Epithelial cell of esophagus (primary cell): ENCODE measurements around the gene ZNF681.

Experiments used
- DNase-seq: peaks from one replicate; pipeline ENCODE4 v3.0.0; 2010; ENCODE audit warnings: low read depth
- H3K4me3 ChIP-seq: 2 replicates; pipeline ENCODE4 v1.5.1; 2011; ENCODE audit warnings: mild to moderate bottlenecking, low read length, control low read depth
- TF ChIP-seq, protein P1 (sequence below): IDR thresholded peaks from 2 replicates; pipeline ENCODE4 v1.5.1; 2011; ENCODE audit warnings: low read depth, mild to moderate bottlenecking, low read length, control low read depth, inconsistent platforms; ENCODE audit not compliant: insufficient read depth; ENCODE audit errors: missing control alignments

Gene ZNF681

DNA sequence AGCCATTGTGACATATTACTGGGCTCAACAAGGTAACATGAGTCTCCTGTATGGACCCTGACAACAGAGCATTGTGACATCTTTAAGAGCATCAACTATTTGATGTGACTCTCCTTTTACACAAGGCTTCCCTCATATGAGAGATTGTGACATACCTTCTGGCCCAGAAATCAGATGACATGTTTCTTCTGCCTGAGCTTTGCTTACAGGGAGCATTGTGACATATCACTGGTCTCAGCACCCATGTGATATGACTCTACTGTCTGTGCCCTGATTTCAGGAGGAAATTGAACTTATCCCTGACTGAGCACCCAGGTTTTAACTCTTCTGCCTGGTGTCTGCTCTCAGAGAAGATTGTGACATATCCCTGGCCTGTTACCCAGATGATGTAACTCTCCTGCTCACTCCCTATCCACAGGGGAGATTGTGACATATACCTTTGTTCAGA is 15.9 kb upstream of the ZNF681 start:
- TF ChIP-seq, protein P1, sequence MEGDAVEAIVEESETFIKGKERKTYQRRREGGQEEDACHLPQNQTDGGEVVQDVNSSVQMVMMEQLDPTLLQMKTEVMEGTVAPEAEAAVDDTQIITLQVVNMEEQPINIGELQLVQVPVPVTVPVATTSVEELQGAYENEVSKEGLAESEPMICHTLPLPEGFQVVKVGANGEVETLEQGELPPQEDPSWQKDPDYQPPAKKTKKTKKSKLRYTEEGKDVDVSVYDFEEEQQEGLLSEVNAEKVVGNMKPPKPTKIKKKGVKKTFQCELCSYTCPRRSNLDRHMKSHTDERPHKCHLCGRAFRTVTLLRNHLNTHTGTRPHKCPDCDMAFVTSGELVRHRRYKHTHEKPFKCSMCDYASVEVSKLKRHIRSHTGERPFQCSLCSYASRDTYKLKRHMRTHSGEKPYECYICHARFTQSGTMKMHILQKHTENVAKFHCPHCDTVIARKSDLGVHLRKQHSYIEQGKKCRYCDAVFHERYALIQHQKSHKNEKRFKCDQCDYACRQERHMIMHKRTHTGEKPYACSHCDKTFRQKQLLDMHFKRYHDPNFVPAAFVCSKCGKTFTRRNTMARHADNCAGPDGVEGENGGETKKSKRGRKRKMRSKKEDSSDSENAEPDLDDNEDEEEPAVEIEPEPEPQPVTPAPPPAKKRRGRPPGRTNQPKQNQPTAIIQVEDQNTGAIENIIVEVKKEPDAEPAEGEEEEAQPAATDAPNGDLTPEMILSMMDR = no peak
- DNase-seq = peak; percentile 72
- no peak overlapping the region for H3K4me3 ChIP-seq

DNA sequence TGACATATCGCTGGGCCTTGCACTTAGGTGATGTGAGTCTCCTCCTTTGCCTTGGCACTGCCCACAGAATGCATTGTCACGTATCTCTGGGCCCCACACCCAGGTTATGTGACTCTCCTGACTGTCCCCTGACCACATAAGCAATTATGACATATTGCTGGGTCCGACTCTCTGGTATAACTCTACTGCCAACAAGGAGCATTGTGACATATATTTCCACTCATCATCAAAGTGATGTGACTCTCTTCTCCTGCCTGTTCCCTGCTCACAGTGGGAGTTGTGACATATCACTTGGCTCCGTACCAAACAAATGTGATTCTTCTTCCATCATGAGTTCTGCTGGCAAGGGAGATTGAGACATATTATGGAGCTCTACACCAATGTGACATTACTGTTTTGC is 15.4 kb upstream of the ZNF681 start:
- DNase-seq = no peak
- TF ChIP-seq, protein P1 = no peak
- H3K4me3 ChIP-seq = no peak overlapping the region

DNA sequence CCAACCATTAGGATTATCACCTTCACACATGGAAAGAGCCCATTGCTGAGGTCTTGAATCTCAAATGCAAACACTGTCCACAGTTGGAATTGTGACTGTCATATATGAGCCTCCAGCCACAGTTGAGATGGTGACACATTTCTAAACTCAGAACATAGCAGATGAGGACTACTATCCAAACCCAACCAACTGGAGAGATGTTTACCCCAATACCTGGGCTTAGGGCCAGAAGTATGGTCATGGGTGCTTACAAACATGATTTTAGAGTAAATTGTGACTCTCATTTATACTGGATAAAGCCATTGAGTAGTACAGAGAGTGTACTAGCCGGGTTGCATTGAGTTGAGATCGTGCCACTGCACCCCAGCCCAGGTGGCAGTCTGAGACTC is 14.0 kb upstream of the ZNF681 start:
- no peak for DNase-seq
- TF ChIP-seq, protein P1 = no peak
- no peak overlapping the region for H3K4me3 ChIP-seq

DNA sequence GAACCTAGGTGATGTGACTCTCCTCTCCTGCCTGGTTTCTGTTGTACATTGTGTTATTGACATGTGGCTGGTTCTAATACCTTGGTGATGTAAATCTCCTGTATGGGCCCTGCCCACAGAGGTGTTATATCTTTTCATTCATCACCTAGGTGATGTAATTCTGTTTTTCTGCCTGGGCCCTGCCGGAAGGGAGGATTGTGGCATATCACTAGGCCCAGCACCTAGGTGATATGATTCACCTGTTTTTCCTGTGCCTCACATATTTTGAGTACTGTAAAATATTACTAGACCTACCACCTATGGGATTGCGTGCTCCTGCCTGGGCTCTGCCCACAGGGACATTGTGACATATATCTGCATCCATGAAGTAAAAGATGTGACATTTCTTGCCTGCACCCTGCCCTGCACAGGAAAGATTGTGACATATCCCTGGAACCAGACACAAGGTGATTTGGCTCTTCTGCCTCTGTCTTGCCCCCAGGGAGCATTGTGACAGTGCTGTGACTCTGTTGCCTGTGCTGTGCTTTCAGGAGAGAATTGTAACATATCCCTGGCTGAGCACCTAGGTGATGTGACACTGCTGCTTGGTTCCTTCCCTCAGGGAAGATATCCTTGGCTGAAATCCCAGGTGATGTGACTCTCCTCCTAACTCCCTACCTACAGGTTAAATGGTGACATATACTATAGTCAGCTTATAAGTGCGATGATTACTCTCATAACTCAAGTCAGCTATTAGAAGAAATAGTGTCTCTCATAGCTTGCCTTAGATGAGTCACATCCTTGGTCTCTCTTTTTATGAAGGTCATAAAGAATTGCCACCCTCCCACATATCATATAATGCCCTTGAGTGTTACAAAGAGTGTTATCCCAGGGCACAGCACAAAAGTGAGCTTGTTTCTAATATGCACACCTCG is 13.3 kb upstream of the ZNF681 start:
- DNase-seq = peak; percentile 58
- TF ChIP-seq, protein P1 = no peak

DNA sequence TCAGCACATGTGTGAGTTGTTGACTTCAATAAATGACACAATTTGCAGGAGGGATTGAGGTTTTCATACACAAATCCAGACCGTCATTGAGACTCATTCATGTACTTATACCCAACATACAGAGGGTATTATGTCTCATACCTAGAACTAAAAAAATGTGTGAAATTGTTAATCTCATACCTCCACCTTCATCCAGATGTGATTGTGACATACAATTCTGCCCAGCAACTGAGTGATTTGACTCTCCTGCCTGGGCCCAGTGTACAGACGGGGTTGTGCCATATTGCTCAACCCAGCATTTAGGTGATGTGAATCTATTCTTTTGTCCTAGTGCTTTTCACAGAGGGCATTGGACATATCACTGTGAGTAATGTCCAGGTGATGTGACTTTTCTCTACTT is 12.6 kb upstream of the ZNF681 start:
- no peak overlapping the region for H3K4me3 ChIP-seq
- TF ChIP-seq, protein P1 = no peak
- DNase-seq = no peak

More for the DNA sequence above, 13.3 kb upstream of the ZNF681 start:
- no peak overlapping the region for H3K4me3 ChIP-seq

DNA sequence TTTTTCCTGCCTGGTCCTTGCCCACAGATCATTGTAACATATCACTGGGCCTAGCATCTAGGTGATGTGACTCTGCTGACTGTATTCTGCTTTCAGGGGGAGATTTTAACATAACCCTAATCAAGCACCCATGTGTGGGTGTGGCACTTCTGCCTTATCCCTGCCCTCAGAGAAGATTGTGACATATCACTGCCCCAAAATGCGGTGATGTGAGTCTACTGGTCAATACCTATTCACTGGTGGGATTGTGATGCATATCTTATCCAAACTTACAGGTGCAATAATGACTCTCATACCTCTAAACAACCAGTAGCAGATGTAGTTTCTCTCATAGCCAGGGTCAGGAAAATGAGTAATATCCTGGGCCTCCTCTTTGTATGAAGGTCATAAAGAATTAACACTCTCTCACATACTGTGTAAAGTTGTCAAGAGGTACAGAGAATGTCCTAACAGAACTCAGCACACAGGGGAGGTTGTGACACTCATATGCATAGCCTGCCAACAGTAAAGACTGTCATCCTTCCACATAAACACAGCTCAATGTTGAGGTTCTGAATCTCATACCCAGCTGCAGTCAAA is 12.1 kb upstream of the ZNF681 start:
- TF ChIP-seq, protein P1 = no peak
- no peak for DNase-seq
- no peak overlapping the region for H3K4me3 ChIP-seq
